HG03066 (cell line): Measurements from ENCODE around the gene LETM1.

ENCODE experiments used
- ATAC-seq: cut with Tn5 transposase; IDR thresholded peaks from one replicate; pipeline ENCODE4 v1.9.1; 2021; ENCODE audit warnings: low read depth; ENCODE audit not compliant: unreplicated experiment

Gene LETM1

DNA sequence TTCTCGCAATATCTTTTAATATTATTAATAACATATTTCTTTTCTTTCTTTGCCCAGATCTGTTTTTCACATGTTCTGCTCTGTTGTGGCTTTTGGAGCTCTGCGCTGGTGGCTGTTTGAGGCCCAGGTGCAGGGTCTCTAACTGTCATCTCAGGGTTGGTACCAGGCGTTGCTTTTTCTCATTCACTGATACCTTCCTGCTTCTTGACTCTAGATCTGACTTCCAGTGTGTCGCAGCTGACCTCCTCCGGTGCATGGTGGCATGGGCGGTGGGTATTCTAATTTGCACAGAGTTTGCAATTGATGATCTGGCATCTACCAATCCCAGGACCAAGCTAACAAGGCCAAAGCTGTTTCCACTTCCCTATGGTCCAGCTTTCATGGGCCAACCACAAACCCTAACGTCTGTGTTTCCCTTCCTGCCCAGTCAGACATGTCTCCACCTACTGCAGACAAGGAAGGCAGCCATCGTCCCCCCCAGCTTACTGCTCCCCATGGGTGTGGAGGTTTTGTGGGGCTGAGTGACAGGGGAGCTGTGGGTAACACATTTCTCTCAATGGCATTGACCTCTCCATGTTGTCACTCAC lies 25.2 kb downstream of the LETM1 start:
- no peak for ATAC-seq

DNA sequence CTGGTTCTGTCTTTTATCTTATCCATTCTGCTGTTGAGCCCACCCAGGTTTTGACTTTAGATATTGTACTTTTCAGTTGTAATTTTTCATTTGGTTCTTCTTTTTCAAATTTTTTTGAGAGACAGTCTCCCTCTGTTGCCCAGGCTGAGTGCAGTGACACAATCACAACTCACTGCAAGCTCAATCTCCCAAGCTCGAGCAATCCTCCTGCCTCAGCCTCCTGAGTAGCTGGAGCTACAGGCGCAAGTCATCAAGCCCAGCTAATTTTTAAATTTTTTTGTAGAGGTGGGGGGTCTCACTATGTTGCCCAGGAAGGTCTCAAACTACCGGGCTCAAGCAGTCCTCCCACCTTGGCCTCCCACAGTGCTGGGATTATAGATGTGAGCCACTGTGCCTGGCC lies 25.7 kb downstream of the LETM1 start:
- ATAC-seq, result no peak

DNA sequence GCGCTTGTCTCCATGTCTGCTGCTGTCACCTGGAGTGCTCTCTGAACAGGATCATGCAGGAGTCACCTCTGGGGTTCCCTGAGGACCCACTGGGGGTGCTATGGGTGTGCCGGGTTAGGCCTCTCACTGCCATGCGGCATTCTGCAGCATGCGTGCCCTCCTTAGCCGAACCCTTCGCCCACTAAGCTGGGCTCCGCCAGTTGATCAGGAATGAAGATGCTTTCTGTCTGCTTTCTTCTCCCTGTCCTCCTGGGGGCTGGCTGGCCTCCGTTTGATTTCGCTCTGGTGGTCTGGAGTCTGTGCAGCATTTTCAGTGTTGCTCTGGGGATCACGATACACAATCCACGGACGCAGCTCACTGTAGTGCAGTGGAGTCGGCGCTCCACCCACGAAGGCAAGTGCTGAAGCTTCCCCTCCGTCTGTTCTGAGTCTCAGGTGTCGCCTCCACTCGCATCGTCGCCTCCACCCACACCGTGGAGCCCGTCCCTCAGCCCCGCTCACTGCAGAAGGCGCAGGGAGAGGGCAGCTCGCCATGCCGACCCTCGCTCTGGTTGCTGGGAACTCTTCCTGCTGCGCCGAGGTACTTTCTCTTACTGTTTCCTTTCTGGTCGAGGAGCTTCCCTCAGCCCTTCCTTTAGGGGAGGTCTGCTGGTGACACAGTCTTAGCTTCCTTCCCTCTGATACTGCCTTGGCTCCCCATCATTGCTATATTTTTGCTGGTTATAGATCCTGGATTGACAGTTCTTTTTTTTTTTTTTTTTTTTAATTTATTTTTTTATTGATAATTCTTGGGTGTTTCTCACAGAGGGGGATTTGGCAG lies 29.2 kb downstream of the LETM1 start:
- no peak for ATAC-seq

DNA sequence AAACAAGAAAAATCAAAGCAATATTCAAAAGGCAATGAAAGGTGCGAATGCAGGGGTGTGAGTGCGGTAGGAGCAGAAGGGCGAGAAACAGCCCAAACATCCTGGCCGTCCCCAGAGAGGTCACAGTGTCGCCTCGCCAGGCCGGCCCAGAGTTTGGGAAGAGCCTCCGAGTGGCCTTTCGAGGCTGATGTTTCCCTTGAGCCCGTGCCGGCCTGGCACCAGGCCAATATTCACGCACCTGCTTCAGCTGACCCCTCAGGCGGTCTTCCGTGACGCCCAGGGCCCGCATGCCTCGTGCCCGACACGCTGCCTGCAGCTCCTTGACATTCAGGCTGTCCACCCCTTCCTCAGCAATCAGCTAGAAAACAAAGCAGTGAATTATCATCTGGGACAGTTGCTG lies 30.6 kb downstream of the LETM1 start:
- ATAC-seq, result no peak

DNA sequence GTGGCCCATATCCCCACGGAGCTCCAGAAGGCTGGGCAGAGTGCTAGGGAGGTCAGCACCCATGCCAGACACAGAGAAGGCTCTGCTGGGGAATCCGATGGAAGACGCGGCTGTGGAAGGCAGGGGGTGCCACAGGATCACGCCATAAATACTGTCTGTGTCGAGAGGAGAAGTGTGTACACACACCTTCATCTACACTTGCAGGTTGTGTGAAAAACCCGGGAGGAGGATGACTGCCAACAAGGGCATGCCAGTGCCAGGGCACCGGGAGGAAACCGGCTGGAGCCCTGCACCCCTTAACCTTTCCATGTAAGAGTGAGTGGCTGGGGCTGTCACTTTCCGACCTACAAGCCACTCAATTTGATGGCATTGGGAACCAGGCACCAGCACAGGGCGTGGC lies 31.2 kb downstream of the LETM1 start:
- no peak for ATAC-seq

- ATAC-seq, result no peak
Measured at GRCh38 chr4:1823545-1823932, 32.4 kb downstream of the LETM1 start.

DNA sequence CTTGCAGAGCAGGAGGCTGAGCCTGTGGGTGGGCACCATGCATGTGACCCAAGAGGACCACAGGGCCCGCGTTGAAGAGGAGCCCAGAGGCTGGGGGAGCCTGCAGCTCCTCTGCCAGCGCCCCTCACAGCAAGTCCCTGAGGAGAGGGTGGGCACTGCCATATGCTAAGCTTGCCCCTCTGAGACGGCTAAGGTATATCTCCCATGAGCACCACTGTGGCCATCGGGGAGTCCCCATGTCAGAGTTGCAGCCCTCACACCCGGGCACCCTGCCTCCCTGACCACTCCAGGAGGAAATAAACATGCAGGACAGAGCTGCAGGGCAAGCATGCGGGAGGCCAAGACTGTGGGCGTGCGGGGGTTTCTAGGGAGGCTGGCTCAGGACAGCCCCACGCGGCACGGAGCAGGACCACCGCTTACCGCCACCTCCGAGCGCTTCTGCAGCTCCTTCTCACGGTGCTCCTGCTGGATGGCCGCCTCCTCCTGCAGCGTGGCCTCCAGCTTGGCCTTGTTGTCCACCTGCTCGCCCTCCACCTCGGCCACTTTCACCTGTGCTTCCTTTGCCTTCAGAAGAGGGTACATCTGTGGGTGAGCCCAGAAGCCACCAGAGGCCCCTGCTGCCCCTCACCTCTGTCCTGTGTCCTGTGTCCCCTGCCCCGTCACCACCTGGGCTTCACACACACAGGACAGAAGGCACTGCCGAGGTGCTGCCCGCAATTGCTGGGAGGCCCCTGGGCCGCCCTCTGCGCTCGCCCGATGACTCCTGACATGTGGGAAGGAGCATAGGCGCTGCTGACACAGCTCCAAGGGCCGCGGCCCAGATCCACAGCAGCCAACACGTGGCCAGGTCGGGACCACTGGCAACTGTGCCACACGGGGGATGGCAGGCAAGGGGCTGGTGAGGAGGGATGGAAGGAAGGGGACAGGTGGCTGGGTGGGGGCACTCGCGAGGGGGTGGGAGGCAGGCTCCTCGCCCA lies 33.1 kb downstream of the LETM1 start:
- no peak for ATAC-seq

DNA sequence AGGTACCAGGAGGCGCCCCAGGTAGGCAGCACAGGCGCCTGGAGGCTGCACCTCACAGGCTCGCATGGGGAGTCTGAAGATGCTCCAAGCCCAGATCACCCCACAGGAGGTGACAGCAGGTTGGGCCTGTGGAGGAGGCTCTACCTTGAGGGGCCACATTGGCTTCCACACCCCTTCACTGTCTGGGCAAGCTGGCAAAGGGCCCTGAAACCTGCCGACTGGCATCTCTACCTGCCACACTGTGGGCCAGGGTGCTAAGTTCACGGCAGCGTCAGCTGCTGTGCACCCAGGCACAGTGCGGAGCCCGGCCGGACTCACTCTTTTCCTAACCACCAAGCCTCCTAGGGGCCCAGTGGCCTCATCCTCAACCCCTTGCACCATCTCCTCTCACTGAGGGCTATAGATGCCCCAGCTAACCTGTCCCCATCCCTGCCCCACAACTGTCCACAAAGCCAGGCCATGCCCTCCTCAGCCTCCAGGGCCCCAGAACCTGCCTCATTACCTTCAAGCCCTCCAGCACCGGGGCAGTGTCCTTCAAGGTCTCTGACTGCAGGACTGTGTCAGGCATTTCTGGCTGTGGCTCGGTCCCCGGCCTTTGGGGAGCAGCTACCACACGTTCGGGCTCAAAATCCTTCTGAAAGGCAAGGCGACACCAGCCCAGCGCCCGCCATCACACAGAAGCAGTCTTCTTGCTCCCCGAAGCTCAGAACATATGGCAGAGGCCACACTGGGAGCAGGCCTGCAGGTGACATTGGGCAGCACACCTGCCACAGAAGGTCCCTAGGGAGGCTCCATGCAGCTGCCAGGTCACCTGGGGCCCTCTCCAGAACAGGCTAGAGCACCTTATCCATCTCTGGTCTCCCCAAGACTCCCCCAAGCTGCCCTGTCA lies 34.0 kb downstream of the LETM1 start:
- ATAC-seq, result no peak

DNA sequence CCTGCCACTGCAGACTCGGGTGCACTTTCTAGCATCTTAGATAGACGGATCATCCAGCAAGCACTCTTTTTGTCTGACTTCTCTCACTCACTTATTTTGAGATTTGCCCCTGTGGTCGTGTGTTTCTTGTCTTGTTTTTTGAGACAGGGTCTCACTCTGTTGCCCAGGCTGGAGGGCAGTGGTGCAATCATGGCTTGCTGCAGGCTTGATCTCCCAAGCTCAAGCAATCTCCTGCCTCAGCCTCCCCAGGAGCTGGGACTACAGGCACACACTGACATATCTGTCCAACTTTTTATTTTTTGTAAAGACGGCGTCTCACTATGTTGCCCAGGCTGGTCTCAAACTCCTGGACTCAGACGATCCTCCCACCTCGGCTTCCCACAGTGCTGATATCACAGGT lies 36.1 kb downstream of the LETM1 start:
- no peak for ATAC-seq

DNA sequence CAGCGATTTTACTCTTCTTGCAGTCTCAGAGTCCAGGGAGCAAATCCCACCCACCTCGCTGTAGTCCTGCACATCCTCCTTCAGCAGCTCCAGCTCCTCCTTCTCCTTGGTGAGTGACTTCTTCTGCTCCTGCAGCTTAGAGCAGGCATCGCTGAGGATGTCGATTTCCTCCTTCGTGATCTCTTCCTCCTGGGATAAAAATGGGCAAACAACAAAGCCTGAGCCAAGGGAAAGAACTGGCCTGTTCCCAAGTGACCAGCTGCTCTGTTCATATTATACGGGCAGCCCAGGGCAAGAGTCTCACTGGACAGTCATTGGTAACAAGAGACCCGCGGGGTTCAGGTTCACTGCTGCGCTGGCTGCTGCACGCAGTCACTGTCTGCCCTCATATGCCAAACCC lies 36.7 kb downstream of the LETM1 start:
- no peak for ATAC-seq

GRCh38 chr4:1815997-1816860 lies 39.7 kb downstream of the LETM1 start:
- ATAC-seq, result no peak

DNA sequence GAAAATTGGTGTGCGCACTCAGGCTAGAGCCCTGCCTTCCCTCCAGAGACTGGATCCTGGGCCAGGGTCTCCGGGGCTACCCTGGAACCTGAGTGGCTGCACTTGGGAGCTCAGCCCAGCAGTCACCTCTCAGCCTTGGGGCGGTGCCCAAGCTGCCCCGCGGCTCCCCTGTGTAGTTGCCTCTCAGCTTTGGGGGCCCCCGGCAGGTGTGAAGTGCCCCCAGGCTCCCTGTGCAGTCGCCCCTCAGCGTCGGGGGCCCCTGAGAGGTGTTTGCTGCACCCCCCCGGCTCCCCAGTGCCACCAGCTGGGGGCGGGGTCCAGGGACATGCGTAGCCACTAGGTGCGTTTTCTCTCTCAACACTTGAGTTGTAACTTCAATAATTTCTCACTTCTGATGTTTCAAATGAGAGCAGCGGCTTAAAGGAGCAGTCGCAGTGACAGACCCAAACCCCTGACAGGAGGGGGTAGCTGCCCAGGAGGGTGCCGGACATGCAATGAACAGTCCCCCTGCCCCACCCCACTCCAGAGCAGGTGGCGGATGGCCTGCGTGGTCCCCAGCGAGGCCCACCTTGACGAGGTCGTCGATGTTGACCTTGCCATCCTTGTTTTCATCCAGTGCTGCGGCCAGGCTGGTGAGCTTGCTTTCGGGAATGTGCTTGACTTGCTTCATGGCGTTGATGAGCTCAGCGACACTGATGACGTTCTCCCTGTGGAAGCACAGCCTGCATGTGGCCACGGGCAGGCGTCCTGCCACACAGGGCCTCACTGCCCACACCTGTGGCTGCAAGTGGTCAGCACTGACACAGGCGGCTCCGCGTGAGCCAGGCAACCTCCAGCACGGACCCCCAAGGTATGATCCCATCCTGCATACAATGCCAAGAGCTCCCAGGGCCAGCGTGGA lies 40.6 kb downstream of the LETM1 start:
- no peak for ATAC-seq

GRCh38 chr4:1814453-1814852 lies 41.5 kb downstream of the LETM1 start:
- ATAC-seq, result no peak

GRCh38 chr4:1813915-1814314 lies 42.0 kb downstream of the LETM1 start:
- ATAC-seq, result no peak

- no peak for ATAC-seq
Measured at GRCh38 chr4:1813231-1813630, 42.7 kb downstream of the LETM1 start.

DNA sequence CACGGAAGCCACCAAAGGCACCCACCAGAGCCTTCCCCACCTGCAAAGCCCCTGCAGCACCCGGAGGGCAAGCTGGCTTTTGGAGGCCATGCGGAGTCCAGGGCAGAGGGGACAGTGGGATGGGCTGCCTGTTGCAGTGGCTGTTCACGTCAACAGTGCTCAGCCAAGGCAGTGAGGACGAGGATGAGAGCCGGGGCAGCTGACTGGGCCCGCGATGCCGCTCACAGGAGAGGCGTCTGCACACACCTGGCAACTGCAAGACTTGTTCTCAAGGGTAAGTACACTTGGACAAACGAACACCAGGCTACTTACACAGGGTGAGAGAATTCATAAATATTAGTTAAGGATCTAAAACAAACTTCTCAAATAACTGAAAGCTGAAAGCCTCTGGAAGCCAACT lies 43.2 kb downstream of the LETM1 start:
- ATAC-seq, result no peak

DNA sequence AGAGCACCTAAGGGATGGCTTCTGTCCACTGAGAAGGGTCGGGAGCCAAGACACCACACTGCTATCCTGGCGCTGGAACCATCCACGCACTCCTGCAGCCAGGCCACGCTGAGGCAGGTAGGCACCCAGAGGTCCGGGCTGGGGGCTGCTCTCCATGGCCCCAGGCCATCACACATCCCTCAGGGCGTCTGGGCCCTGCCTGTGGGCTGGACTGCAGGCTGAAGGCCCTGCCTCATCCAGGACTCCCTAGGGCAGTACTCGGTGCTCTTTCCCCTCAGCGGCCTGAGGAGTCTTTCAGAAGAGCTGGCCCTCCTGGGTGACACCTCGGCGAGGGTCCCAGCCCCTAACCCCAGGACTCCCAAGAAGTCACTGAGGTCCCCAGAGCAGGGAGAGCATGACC lies 45.2 kb downstream of the LETM1 start:
- no peak for ATAC-seq

GRCh38 chr4:1809754-1810502 lies 46.0 kb downstream of the LETM1 start:
- ATAC-seq, result no peak
